GM18498 (cell line): ENCODE data around the gene DDX39A.
"Not testable (repeated sequence)": the region's sequence is repeated elsewhere in the genome, so short reads cannot be mapped to it uniquely, and the experiment has no call there.

Experiments used
- ATAC-seq: cut with Tn5 transposase; IDR thresholded peaks from one replicate; pipeline ENCODE4 v1.9.1; 2021; ENCODE audit warnings: mild to moderate bottlenecking, moderate library complexity; ENCODE audit not compliant: unreplicated experiment

DDX39A gene

GRCh38 chr19:14419106-14419813 is at the start of gene DDX39A:
Gene DDX39A, minus strand, starts transcription at chr19:14419341. Its CDS starts 6,121 bp downstream, at chr19:14413220.
- ATAC-seq: peak; percentile 84

GRCh38 chr19:14467816-14468215 is 48.7 kb upstream of the DDX39A start:
- no peak for ATAC-seq

GRCh38 chr19:14467391-14467790 is 48.2 kb upstream of the DDX39A start:
- ATAC-seq: no peak

GRCh38 chr19:14463747-14464146 is 44.6 kb upstream of the DDX39A start:
- no peak for ATAC-seq

GRCh38 chr19:14462401-14462800 is 43.3 kb upstream of the DDX39A start:
- not testable (repeated sequence) for ATAC-seq

GRCh38 chr19:14460935-14461334 is 41.8 kb upstream of the DDX39A start:
- ATAC-seq: no peak

GRCh38 chr19:14459703-14460102 is 40.6 kb upstream of the DDX39A start:
- no peak for ATAC-seq

GRCh38 chr19:14452303-14452702 is 33.2 kb upstream of the DDX39A start:
- ATAC-seq: not testable (repeated sequence)

GRCh38 chr19:14450876-14451275 is 31.7 kb upstream of the DDX39A start:
- ATAC-seq: no peak

GRCh38 chr19:14450168-14450874 is 31.2 kb upstream of the DDX39A start:
- ATAC-seq: no peak

GRCh38 chr19:14449321-14449720 is 30.2 kb upstream of the DDX39A start:
- no peak for ATAC-seq

GRCh38 chr19:14446336-14447036 is 27.3 kb upstream of the DDX39A start:
- ATAC-seq: no peak

GRCh38 chr19:14443632-14444216 is 24.6 kb upstream of the DDX39A start:
- ATAC-seq: no peak

- no peak for ATAC-seq
Observed at GRCh38 chr19:14442891-14443631, 23.9 kb upstream of the DDX39A start.

- ATAC-seq: no peak
Observed at GRCh38 chr19:14441041-14441938, 22.1 kb upstream of the DDX39A start.

- peak; percentile 85 for ATAC-seq
Observed at GRCh38 chr19:14440049-14440448, 20.9 kb upstream of the DDX39A start.

- ATAC-seq: no peak
Observed at GRCh38 chr19:14439014-14439413, 19.9 kb upstream of the DDX39A start.

- ATAC-seq: no peak
Observed at GRCh38 chr19:14437578-14438140, 18.5 kb upstream of the DDX39A start.

GRCh38 chr19:14435320-14436050 is 16.3 kb upstream of the DDX39A start:
- no peak for ATAC-seq
